Fibroblast of villous mesenchyme (primary cell): ENCODE data around the gene PRUNE2. TPM values are rescaled to one million over a fixed set of nuclear protein-coding genes. Genes with fewer than 3 reads are reported as not detected.

Source experiments
- DNase-seq: peaks from one replicate; pipeline ENCODE4 v3.0.0-alpha.2; 2010; ENCODE audit warnings: low read depth
- H3K4me3 ChIP-seq: 2 replicates; pipeline ENCODE4 v1.5.1; 2011; ENCODE audit warnings: low read depth, mild to moderate bottlenecking, low read length
- CTCF ChIP-seq: IDR thresholded peaks from 2 replicates; pipeline ENCODE4 v1.5.1; 2012; ENCODE audit warnings: low read depth, mild to moderate bottlenecking, low read length; ENCODE audit not compliant: insufficient read depth
- total RNA-seq: library from RNA; depleted of rRNA; stranded (reverse); fragments of >200 nt; gene quantifications from 2 replicates; pipeline ENCODE4 v1.2.3, GENCODE V29; 2012

Gene PRUNE2
- total RNA-seq, 1 donor = 14.2 TPM

GRCh38 chr9:76703270-76703669 lies 202.6 kb downstream of the PRUNE2 start:
- no peak for TF ChIP-seq CTCF
- DNase-seq = no peak

GRCh38 chr9:76701441-76702039 lies 204.4 kb downstream of the PRUNE2 start:
- H3K4me3 ChIP-seq = no peak overlapping the region
- TF ChIP-seq CTCF = no peak
- DNase-seq = no peak

More at GRCh38 chr9:76703270-76703669, 202.6 kb downstream of the PRUNE2 start:
- no peak overlapping the region for H3K4me3 ChIP-seq

GRCh38 chr9:76700916-76701315 lies 205.0 kb downstream of the PRUNE2 start:
- no peak for TF ChIP-seq CTCF
- no peak overlapping the region for H3K4me3 ChIP-seq
- no peak for DNase-seq

- no peak overlapping the region for H3K4me3 ChIP-seq
- DNase-seq = no peak
- no peak for TF ChIP-seq CTCF
Measured at GRCh38 chr9:76699971-76700370, 205.9 kb downstream of the PRUNE2 start.

- no peak for TF ChIP-seq CTCF
- no peak overlapping the region for H3K4me3 ChIP-seq
- DNase-seq = no peak
Measured at GRCh38 chr9:76697554-76697953, 208.4 kb downstream of the PRUNE2 start.

- DNase-seq = no peak
- H3K4me3 ChIP-seq = no peak overlapping the region
- no peak for TF ChIP-seq CTCF
Measured at GRCh38 chr9:76697081-76697480, 208.8 kb downstream of the PRUNE2 start.

GRCh38 chr9:76693912-76694311 lies 212.0 kb downstream of the PRUNE2 start:
- H3K4me3 ChIP-seq = no peak overlapping the region
- TF ChIP-seq CTCF = no peak
- no peak for DNase-seq
